Ishikawa (cell line): ENCODE measurements around the gene LMF1.

Source experiments
- CEBPB ChIP-seq: IDR thresholded peaks from 2 replicates; pipeline ENCODE4 v1.6.1; 2012
- CREB1 ChIP-seq: IDR thresholded peaks from 2 replicates; pipeline ENCODE4 v1.6.1; 2012; ENCODE audit warnings: low read depth
- EGR1 ChIP-seq: IDR thresholded peaks from 2 replicates; pipeline ENCODE4 v1.6.1; 2012
- EP300 ChIP-seq: IDR thresholded peaks from 2 replicates; pipeline ENCODE4 v1.6.1; 2012; ENCODE audit warnings: borderline replicate concordance
- FOXM1 ChIP-seq: IDR thresholded peaks from 2 replicates; pipeline ENCODE4 v1.6.1; 2012; ENCODE audit warnings: low read depth, borderline replicate concordance
- NFIC ChIP-seq: IDR thresholded peaks from 2 replicates; pipeline ENCODE4 v1.6.1; 2012
- RAD21 ChIP-seq: IDR thresholded peaks from 2 replicates; pipeline ENCODE4 v1.6.1; 2012; ENCODE audit warnings: low read depth
- TAF1 ChIP-seq: IDR thresholded peaks from 2 replicates; pipeline ENCODE4 v1.6.1; 2012; ENCODE audit warnings: low read depth, mild to moderate bottlenecking
- TCF12 ChIP-seq: IDR thresholded peaks from 2 replicates; pipeline ENCODE4 v1.6.1; 2012; ENCODE audit warnings: low read depth
- TEAD4 ChIP-seq: IDR thresholded peaks from 2 replicates; pipeline ENCODE4 v1.6.1; 2012
- YY1 ChIP-seq: IDR thresholded peaks from 2 replicates; pipeline ENCODE4 v1.6.1; 2012; ENCODE audit warnings: low read depth
- ZBTB7A ChIP-seq: IDR thresholded peaks from 2 replicates; pipeline ENCODE4 v1.6.1; 2012; ENCODE audit warnings: low read depth
- TF ChIP-seq, protein P1 (sequence below): IDR thresholded peaks from 2 replicates; pipeline ENCODE4 v1.6.1; 2012; ENCODE audit warnings: low read depth, mild to moderate bottlenecking
- TF ChIP-seq, protein P2 (sequence below): IDR thresholded peaks from 2 replicates; pipeline ENCODE4 v1.6.1; 2012
- TF ChIP-seq, protein P3 (sequence below): IDR thresholded peaks from 2 replicates; pipeline ENCODE4 v1.6.1; 2012

The LMF1 gene

DNA sequence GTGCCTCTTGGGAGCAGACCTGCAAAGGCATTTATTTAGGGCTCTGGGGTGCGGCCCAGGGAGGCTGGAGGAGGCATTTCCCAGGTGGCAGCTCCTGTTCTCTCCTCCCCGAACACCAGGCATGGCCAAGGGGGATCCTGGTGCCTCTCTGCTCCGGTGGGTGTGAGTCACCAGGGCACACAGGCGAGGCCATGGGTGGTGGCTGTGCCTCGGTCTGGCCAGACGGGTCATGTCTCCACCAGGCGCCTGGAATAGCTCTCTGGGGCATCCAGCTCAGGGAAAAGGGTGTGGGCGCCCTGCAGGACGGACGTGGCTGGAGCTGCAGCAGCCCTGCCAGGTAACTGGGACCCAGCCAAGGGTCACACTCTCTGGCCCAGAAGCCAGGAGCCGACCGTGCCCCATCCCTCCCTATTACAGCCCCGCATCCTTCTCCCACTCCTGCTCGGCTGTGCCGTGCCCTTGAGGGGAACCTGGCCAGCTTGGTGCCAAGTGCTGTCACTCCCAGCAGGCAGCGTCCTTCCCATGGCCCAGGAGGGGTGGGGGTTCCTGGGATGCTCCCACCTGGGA, 36.6 kb upstream of the LMF1 start:
- TF ChIP-seq TEAD4 = no peak
- TF ChIP-seq ZBTB7A = no peak
- TF ChIP-seq, protein P1, sequence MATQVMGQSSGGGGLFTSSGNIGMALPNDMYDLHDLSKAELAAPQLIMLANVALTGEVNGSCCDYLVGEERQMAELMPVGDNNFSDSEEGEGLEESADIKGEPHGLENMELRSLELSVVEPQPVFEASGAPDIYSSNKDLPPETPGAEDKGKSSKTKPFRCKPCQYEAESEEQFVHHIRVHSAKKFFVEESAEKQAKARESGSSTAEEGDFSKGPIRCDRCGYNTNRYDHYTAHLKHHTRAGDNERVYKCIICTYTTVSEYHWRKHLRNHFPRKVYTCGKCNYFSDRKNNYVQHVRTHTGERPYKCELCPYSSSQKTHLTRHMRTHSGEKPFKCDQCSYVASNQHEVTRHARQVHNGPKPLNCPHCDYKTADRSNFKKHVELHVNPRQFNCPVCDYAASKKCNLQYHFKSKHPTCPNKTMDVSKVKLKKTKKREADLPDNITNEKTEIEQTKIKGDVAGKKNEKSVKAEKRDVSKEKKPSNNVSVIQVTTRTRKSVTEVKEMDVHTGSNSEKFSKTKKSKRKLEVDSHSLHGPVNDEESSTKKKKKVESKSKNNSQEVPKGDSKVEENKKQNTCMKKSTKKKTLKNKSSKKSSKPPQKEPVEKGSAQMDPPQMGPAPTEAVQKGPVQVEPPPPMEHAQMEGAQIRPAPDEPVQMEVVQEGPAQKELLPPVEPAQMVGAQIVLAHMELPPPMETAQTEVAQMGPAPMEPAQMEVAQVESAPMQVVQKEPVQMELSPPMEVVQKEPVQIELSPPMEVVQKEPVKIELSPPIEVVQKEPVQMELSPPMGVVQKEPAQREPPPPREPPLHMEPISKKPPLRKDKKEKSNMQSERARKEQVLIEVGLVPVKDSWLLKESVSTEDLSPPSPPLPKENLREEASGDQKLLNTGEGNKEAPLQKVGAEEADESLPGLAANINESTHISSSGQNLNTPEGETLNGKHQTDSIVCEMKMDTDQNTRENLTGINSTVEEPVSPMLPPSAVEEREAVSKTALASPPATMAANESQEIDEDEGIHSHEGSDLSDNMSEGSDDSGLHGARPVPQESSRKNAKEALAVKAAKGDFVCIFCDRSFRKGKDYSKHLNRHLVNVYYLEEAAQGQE = no peak
- no peak for TF ChIP-seq TCF12
- no peak for TF ChIP-seq EP300
- TF ChIP-seq RAD21 = no peak
- no peak for TF ChIP-seq EGR1
- TF ChIP-seq NFIC = no peak
- no peak for TF ChIP-seq FOXM1
- TF ChIP-seq CREB1 = no peak
- TF ChIP-seq TAF1 = no peak

DNA sequence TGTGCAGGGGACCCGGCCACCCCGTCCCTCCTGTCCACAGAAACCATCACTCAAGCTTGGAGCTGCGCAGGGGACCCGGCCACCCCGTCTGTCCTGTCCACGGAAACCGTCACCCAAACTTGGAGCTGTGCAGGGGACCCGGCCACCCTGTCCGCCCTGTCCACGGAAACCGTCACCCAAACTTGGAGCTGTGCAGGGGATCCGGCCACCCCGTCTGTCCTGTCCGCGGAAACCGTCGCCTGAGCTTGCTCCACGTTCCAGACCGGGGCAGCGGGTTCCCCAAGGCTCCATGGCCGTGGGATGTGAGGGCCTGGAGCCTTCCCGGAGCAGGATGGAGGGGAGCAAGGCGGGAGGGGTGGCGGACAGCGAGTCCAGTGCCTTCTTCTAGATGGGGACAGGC, 36.0 kb upstream of the LMF1 start:
- TF ChIP-seq EGR1 (no peak), CEBPB (no peak), CREB1 (no peak), TEAD4 (no peak), FOXM1 (no peak), NFIC (no peak), RAD21 (no peak), TAF1 (no peak), YY1 (no peak), ZBTB7A (no peak), EP300 (no peak), TCF12 (no peak)
- TF ChIP-seq, protein P1 = no peak
- TF ChIP-seq, protein P2, sequence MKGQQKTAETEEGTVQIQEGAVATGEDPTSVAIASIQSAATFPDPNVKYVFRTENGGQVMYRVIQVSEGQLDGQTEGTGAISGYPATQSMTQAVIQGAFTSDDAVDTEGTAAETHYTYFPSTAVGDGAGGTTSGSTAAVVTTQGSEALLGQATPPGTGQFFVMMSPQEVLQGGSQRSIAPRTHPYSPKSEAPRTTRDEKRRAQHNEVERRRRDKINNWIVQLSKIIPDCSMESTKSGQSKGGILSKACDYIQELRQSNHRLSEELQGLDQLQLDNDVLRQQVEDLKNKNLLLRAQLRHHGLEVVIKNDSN = no peak
- TF ChIP-seq, protein P3, sequence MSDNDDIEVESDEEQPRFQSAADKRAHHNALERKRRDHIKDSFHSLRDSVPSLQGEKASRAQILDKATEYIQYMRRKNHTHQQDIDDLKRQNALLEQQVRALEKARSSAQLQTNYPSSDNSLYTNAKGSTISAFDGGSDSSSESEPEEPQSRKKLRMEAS = no peak

DNA sequence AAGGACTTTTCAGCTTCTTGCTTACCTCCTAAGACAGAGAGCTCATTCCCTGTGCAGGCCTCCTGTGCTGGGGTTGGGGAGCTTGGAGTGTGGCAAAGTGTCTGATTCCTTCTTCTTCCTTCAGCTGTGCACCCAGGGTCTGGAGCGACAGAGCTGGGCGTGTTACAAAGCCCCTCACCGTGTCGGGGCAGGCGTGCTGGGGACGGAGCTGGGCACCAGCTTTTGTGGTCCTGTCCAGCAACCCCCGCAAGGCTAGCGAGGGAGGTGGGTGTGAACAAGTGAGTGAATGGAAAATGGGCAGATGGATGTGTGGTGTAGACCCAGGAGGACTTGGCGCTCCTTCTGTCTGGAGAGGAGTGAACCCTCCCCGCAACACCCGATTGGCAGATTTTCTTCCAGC, 34.5 kb upstream of the LMF1 start:
- no peak for TF ChIP-seq FOXM1
- TF ChIP-seq RAD21 = no peak
- TF ChIP-seq CREB1 = no peak
- TF ChIP-seq YY1 = no peak
- TF ChIP-seq NFIC = no peak
- no peak for TF ChIP-seq TCF12
- no peak for TF ChIP-seq ZBTB7A
- TF ChIP-seq, protein P1 = no peak
- TF ChIP-seq, protein P3 = no peak
- TF ChIP-seq, protein P2 = no peak
- no peak for TF ChIP-seq TAF1
- no peak for TF ChIP-seq EGR1
- no peak for TF ChIP-seq CEBPB
- TF ChIP-seq TEAD4 = no peak
- TF ChIP-seq EP300 = no peak

DNA sequence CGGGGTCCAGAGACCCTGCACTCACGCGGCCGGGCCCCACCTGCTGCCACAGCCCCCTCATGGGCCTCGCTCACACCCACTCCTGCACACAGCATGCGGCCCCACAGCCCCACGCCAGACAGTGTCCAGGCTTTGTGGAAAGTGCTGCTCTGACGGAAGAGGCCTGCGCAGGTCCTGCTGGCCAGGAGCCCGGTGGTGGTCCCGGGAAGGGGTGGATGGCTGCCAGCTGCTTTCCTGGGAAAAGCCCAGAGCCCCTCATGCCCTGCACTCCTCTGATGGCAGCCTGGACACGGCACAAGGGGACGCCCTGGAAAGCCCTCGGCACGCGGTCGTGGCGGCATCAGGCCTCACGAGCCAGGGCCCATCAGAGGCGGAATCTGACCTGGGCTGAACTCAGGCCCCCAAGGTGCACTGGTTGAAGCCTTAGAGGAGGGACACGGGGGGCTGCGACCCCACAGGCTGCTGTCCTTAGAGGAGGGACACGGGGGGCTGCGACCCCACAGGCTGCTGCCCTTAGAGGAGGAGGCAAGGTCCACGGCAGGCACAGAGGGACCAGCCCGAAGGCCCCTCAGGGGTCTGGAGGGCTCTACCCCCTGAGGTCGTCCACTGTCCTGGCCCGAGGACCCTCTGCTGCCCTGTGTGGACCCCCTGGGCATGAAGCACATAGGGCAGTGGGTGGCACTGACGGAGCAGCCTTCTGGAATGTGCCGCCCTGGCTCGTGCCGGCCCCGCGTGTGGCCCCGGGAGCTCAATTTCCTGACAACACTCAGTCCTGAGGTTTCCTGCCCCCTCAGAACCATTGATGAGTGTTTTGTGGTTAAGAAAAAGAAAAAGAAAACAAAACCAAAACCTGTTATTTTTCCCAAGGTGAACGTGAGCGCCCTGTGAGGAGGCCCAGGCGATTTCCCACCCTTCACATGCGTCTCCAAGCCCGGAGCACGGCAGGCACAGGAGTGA, 32.9 kb upstream of the LMF1 start:
- TF ChIP-seq, protein P1 = no peak
- TF ChIP-seq TCF12 (no peak), TEAD4 (no peak), CEBPB (no peak), EP300 (no peak), TAF1 (no peak), EGR1 (no peak)
